NCI-H2196 treated with DMSO at 0.1 percent for 48 hours (cell line): ENCODE results near the gene C1orf159.

Experiments used
- DNase-seq: peaks from one replicate; lab custom pipeline; 2025; ENCODE audit not compliant: unreplicated experiment; lab: John Stamatoyannopoulos, UW

C1orf159 gene

DNA sequence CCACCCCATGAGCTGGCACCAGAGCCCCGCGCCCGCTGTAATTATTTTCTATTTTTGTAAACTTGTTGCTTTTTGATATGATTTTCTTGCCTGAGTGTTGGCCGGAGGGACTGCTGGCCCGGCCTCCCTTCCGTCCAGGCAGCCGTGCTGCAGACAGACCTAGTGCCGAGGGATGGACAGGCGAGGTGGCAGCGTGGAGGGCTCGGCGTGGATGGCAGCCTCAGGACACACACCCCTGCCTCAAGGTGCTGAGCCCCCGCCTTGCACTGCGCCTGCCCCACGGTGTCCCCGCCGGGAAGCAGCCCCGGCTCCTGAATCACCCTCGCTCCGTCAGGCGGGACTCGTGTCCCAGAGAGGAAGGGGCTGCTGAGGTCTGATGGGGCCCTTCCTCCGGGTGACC is 60.9 kb downstream of the C1orf159 start:
- DNase-seq = no peak

GRCh38 chr1:1054099-1054700 is 61.7 kb downstream of the C1orf159 start:
- no peak for DNase-seq

DNA sequence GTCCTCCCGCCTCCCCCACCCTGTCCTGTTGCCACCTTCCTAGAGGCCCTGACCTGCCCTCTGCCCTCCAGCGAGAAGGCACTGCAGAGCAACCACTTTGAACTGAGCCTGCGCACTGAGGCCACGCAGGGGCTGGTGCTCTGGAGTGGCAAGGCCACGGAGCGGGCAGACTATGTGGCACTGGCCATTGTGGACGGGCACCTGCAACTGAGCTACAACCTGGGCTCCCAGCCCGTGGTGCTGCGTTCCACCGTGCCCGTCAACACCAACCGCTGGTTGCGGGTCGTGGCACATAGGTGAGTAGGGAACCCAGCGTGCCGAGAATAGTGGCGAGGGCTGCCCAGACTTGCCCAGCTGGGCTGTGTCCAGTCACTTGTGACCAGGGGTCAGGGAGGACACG is 62.2 kb downstream of the C1orf159 start:
- no peak for DNase-seq

DNA sequence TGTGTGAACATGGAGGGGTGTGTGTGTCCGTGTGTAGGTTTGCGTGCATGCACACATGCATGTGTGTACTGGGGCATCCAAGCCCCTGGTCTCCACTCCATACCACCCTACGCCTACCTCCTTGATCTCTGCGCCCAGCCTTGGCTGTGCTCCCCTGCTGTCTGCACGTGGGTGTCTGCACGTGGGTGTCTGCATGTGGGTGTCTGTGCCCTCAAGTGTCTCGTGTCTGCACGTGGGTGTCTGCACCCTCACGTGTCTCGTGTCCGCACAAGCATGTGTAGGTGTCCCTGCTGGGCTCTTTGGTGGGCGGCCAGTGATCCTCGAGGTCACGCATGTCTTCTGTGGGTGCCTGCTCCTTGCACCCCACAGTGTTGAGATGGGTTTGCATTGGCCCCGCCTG is 62.9 kb downstream of the C1orf159 start:
- DNase-seq = no peak

GRCh38 chr1:1052003-1052840 is 63.7 kb downstream of the C1orf159 start:
- DNase-seq = no peak

DNA sequence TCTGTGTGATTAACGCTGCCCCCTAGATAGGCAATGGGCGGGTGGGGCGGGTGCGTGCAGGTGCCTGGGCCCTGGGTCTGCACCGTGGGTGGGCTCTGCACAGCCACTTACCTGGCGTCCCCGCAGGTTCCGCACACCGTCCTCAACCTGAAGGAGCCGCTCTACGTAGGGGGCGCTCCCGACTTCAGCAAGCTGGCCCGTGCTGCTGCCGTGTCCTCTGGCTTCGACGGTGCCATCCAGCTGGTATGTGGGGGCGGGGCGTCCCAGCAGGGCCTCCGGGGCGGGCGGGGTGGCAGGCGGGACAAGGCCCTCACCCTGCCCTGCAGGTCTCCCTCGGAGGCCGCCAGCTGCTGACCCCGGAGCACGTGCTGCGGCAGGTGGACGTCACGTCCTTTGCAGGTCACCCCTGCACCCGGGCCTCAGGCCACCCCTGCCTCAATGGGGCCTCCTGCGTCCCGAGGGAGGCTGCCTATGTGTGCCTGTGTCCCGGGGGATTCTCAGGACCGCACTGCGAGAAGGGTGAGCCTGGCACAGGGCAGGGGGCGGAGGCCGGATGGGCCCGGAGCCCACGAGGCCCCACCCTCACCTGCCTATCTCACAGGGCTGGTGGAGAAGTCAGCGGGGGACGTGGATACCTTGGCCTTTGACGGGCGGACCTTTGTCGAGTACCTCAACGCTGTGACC is 64.6 kb downstream of the C1orf159 start:
- DNase-seq = no peak

DNA sequence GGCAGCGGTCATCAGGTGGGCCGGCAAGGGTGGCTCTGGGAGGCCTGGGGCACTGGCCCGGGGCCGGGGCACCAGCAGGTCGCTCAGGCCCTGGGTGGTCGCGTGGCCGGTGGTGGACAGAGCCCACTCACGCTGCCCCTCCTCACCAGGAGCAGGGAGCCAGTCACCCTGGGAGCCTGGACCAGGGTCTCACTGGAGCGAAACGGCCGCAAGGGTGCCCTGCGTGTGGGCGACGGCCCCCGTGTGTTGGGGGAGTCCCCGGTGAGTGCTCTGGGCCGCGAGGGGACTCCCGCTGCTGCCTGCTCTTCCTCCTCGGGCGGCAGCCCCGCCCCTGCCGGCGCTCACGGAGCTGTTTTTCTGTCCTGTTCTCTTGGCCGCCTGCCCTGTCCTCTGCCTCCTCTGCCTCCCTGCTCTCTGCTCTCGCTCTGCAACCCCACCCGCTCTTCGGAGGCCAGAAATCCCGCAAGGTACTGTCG is 65.3 kb downstream of the C1orf159 start:
- DNase-seq = no peak

GRCh38 chr1:1049318-1050165 is 66.3 kb downstream of the C1orf159 start:
- DNase-seq = no peak

- DNase-seq = no peak
Observed at GRCh38 chr1:1048765-1049164, 67.1 kb downstream of the C1orf159 start.

- no peak for DNase-seq
Observed at GRCh38 chr1:1047963-1048362, 67.9 kb downstream of the C1orf159 start.

DNA sequence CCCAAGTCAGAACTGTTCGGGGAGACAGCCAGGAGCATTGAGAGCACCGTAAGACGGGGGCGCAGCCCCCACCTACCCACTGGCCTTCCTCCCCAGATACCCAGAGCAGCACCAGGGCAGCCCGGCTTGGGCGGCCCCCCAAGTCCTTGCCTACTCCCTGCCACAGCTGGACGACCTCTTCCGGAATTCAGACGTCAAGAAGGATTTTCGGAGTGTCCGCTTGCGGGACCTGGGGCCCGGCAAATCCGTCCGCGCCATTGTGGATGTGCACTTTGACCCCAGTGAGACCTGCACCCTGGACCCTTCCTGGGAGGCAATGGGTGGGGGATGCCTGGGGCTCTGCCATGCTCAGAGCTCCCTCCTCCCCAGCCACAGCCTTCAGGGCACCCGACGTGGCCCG is 68.5 kb downstream of the C1orf159 start:
- no peak for DNase-seq

GRCh38 chr1:1046767-1047166 is 69.1 kb downstream of the C1orf159 start:
- no peak for DNase-seq

DNA sequence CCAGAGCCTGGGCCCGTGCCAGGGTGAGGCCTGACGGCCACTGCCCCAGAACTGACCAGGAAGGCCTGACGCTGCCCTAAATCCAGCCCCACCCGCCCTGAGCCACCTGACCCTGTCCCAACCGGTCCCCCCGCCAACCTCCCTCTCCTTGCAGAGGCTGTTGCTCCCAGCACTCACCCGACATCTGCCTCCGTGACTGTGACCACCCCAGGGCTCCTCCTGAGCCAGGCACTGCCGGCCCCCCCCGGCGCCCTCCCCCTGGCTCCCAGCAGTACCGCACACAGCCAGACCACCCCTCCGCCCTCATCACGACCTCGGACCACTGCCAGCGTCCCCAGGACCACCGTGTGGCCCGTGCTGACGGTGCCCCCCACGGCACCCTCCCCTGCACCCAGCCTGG is 69.6 kb downstream of the C1orf159 start:
- DNase-seq = no peak

DNA sequence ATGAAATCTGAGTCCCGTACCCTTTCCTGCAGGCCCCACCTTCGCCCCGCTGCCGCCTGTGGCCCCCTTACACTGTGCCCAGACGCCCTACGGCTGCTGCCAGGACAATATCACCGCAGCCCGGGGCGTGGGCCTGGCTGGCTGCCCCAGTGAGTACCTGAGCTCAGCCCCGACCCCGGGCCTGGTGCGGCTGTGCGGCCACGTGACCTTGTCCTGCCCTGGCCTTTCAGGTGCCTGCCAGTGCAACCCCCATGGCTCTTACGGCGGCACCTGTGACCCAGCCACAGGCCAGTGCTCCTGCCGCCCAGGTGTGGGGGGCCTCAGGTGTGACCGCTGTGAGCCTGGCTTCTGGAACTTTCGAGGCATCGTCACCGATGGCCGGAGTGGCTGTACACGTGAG is 70.8 kb downstream of the C1orf159 start:
- DNase-seq = no peak

GRCh38 chr1:1044455-1045078 is 71.3 kb downstream of the C1orf159 start:
- no peak for DNase-seq

DNA sequence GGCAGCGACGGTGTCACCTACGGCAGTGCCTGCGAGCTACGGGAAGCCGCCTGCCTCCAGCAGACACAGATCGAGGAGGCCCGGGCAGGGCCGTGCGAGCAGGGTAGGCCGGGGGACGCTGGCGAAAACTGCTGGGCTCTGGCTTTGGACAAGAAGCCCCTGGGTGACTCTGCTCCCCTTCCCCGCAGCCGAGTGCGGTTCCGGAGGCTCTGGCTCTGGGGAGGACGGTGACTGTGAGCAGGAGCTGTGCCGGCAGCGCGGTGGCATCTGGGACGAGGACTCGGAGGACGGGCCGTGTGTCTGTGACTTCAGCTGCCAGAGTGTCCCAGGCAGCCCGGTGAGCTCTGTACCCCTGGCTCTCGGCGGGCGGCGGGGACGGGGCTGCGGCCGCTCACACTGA is 72.0 kb downstream of the C1orf159 start:
- DNase-seq = no peak

DNA sequence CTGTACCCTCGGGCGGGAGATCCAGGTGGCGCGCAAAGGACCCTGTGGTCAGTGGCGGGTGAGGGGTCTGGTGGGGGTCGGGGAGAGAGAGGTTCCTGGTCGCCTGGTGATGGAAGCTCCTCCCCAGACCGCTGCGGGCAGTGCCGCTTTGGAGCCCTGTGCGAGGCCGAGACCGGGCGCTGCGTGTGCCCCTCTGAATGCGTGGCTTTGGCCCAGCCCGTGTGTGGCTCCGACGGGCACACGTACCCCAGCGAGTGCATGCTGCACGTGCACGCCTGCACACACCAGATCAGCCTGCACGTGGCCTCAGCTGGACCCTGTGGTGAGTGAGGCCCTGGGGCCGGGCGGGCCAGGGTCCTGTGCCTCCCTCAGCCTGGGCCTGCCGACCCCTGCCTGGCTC is 72.5 kb downstream of the C1orf159 start:
- DNase-seq = no peak

DNA sequence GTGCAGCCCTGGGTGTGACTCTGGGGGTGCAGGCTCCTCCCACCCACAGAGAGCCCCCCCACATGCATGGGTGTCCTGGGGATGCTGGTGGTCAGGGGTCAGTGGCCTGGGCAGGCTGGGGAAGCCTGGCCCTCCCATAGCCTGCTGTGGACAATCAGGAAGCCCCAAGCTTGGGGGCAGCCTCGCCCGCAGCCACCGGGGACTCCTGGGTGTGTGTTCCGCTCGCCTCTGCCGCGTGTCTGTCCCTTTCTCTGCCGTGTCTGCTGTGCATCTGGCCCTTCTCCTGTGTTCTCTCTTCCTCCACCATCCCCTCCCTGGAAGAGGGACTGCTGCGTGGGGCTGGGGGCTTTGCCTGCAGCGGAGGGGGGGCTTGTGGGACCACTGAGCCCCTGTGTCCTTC is 73.1 kb downstream of the C1orf159 start:
- DNase-seq = no peak

- DNase-seq = no peak
Observed at GRCh38 chr1:1041873-1042272, 74.0 kb downstream of the C1orf159 start.

GRCh38 chr1:1041092-1041523 is 74.8 kb downstream of the C1orf159 start:
- no peak for DNase-seq
